HG02623 (cell line): ENCODE measurements around the gene LLGL2.
"Not testable (repeated sequence)": the region's sequence is repeated elsewhere in the genome, so short reads cannot be mapped to it uniquely, and the experiment has no call there.

Source experiments
- ATAC-seq: cut with Tn5 transposase; IDR thresholded peaks from one replicate; pipeline ENCODE4 v1.9.1; 2021; ENCODE audit warnings: moderate library complexity; ENCODE audit not compliant: unreplicated experiment

Gene LLGL2

GRCh38 chr17:75589919-75590303 is 64.4 kb downstream of the LLGL2 start:
- ATAC-seq: no peak

- no peak for ATAC-seq
These were observed 64.8 kb downstream of the LLGL2 start for GRCh38 chr17:75590314-75590761.

GRCh38 chr17:75590849-75591721 is 65.6 kb downstream of the LLGL2 start:
- no peak for ATAC-seq

- no peak for ATAC-seq
These were observed 66.3 kb downstream of the LLGL2 start for GRCh38 chr17:75591722-75592302.

GRCh38 chr17:75592348-75593020 is 67.0 kb downstream of the LLGL2 start:
- no peak for ATAC-seq

- ATAC-seq: not testable (repeated sequence)
These were observed 67.9 kb downstream of the LLGL2 start for GRCh38 chr17:75593430-75593829.

GRCh38 chr17:75594499-75595283 is 69.2 kb downstream of the LLGL2 start:
- no peak for ATAC-seq

GRCh38 chr17:75595284-75595919 is 69.9 kb downstream of the LLGL2 start:
- no peak for ATAC-seq

- ATAC-seq: no peak
These were observed 70.4 kb downstream of the LLGL2 start for GRCh38 chr17:75595920-75596313.

- no peak for ATAC-seq
These were observed 71.0 kb downstream of the LLGL2 start for GRCh38 chr17:75596320-75597087.

- ATAC-seq: no peak
These were observed 75.8 kb downstream of the LLGL2 start for GRCh38 chr17:75601057-75601987.

- ATAC-seq: no peak
These were observed 77.1 kb downstream of the LLGL2 start for GRCh38 chr17:75602644-75603043.

GRCh38 chr17:75603123-75603522 is 77.6 kb downstream of the LLGL2 start:
- ATAC-seq: no peak

GRCh38 chr17:75604034-75604695 is 78.7 kb downstream of the LLGL2 start:
- no peak for ATAC-seq

GRCh38 chr17:75605790-75606189 is 80.3 kb downstream of the LLGL2 start:
- ATAC-seq: no peak

GRCh38 chr17:75607086-75607485 is 81.6 kb downstream of the LLGL2 start:
- no peak for ATAC-seq

- no peak for ATAC-seq
These were observed 84.8 kb downstream of the LLGL2 start for GRCh38 chr17:75610103-75610984.
